Lung (tissue), 12 donors: ENCODE results near the gene ZFHX2. TPM values are rescaled to one million over a fixed set of nuclear protein-coding genes. Genes with fewer than 3 reads are reported as not detected.

Experiments used
- ATAC-seq: fragments of 200-7000 bp; cut with Tn5 transposase; one replicate; pipeline ENCODE4 v1.9.1; 2020; ENCODE audit warnings: moderate number of reproducible peaks; ENCODE audit not compliant: insufficient read depth, low FRiP score
- DNase-seq, 3 donors: peaks; one replicate each; pipeline ENCODE4 v3.0.0-alpha.2; 2013 to 2017
- H3K27ac ChIP-seq, 2 donors: one replicate each; pipeline ENCODE4 v1.5.1; 2013; ENCODE audit warnings: mild to moderate bottlenecking in 2 of 2, moderate library complexity in 2 of 2, control low read depth in 1 of 2, inconsistent platforms in 1 of 2, low read depth in 1 of 2, low read length in 1 of 2
- H3K27me3 ChIP-seq, 3 donors: one replicate each; pipeline ENCODE4 v1.5.1; 2013; ENCODE audit warnings: low read length in 2 of 3; ENCODE audit not compliant: control insufficient read depth in 3 of 3, insufficient read depth in 3 of 3
- H3K36me3 ChIP-seq, 4 donors: one replicate each; pipeline ENCODE4 v1.5.1; 2013; ENCODE audit warnings: low read length in 4 of 4, mild to moderate bottlenecking in 1 of 4, moderate library complexity in 1 of 4; ENCODE audit not compliant: control insufficient read depth in 4 of 4, insufficient read depth in 4 of 4
- H3K4me1 ChIP-seq, 5 donors: one replicate each; pipeline ENCODE4 v1.5.1; 2013; ENCODE audit warnings: low read length in 5 of 5, mild to moderate bottlenecking in 2 of 5, moderate library complexity in 1 of 5; ENCODE audit not compliant: control insufficient read depth in 5 of 5, insufficient read depth in 5 of 5
- H3K4me3 ChIP-seq: one replicate; pipeline ENCODE4 v1.5.1; 2013; ENCODE audit warnings: mild to moderate bottlenecking, control low read depth, moderate library complexity
- H3K9ac ChIP-seq, 2 donors: one replicate each; pipeline ENCODE4 v1.5.1; 2013; ENCODE audit warnings: low read length in 2 of 2, control low read depth in 1 of 2; ENCODE audit not compliant: insufficient read depth in 1 of 2
- H3K9me3 ChIP-seq, 4 donors: one replicate each; pipeline ENCODE4 v1.5.1; 2013; ENCODE audit warnings: low read length in 3 of 4, mild to moderate bottlenecking in 1 of 4, moderate library complexity in 1 of 4; ENCODE audit not compliant: control insufficient read depth in 4 of 4, insufficient read depth in 3 of 4
- WGBS, 2 donors: extraction: QIAGEN DNeasy Blood & Tissue Kit; methylation state at CpG; one replicate each; pipeline ENCODE4 v1.1.7; 2013; 5-methylcytosine and 5-hydroxymethylcytosine counted together
- polyA plus RNA-seq, 2 donors: library from polyadenylated mRNA; stranded (reverse); fragments of 200-250 nt; gene quantifications; one replicate each; pipeline ENCODE4 v1.2.1, GENCODE V29; 2013
- total RNA-seq, 2 donors: library from RNA; depleted of rRNA in 1 of 2; stranded (reverse); fragments of >200 nt in 1 of 2; gene quantifications; one replicate each; pipeline ENCODE4 v1.2.1, GENCODE V29; 2014 to 2021
- TF ChIP-seq, protein P1 (sequence below): IDR thresholded peaks from 2 replicates; pipeline ENCODE4 v1.5.1; 2012; ENCODE audit warnings: mild to moderate bottlenecking; ENCODE audit errors: control extremely low read depth, extremely low read depth
- donor health status: control.
- donor health status: control.
- donor health status: Bipolar disorder and iron deficiency.
- donor health status: healthy.
- donor health status: DM: yes; HTN: yes; CAD: no.

ZFHX2 gene
- total and polyA plus RNA-seq, 4 donors: 0.50 to 4.5 (median 0.75) TPM

DNA sequence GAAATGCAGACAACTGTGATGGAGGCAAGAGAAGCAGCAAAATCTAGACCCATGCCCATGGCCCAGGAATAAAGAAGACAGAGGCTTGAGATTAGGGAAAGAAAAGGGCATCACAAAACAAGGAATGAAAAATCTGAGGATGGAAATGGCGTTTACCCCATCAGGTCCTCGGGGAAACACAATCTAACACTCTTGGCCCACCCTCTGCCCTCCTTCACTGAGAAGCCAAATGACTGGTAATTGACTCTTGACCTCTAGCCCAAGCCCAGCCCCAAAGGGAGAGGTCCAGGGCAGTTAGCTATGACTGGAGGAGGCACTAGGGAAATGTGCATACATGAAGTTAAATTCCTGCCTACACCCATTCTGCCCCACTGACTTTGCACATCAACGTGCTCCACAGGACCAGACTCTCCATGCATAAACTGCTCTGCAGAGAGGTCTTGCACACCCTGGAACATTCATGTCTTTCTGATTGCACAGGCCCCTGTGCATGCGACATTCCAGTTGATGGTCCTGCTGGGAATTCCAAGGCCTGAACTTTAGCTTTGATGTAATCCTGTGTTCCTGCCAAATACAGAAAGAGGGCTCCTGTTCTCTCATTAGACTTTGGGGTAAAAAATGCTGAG is 5.7 kb downstream of the ZFHX2 start:
- TF ChIP-seq, protein P1, sequence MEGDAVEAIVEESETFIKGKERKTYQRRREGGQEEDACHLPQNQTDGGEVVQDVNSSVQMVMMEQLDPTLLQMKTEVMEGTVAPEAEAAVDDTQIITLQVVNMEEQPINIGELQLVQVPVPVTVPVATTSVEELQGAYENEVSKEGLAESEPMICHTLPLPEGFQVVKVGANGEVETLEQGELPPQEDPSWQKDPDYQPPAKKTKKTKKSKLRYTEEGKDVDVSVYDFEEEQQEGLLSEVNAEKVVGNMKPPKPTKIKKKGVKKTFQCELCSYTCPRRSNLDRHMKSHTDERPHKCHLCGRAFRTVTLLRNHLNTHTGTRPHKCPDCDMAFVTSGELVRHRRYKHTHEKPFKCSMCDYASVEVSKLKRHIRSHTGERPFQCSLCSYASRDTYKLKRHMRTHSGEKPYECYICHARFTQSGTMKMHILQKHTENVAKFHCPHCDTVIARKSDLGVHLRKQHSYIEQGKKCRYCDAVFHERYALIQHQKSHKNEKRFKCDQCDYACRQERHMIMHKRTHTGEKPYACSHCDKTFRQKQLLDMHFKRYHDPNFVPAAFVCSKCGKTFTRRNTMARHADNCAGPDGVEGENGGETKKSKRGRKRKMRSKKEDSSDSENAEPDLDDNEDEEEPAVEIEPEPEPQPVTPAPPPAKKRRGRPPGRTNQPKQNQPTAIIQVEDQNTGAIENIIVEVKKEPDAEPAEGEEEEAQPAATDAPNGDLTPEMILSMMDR: no peak
- 81 to 92% methylated on average over 4 of the region's 4 CpGs for WGBS, 2 donors

DNA sequence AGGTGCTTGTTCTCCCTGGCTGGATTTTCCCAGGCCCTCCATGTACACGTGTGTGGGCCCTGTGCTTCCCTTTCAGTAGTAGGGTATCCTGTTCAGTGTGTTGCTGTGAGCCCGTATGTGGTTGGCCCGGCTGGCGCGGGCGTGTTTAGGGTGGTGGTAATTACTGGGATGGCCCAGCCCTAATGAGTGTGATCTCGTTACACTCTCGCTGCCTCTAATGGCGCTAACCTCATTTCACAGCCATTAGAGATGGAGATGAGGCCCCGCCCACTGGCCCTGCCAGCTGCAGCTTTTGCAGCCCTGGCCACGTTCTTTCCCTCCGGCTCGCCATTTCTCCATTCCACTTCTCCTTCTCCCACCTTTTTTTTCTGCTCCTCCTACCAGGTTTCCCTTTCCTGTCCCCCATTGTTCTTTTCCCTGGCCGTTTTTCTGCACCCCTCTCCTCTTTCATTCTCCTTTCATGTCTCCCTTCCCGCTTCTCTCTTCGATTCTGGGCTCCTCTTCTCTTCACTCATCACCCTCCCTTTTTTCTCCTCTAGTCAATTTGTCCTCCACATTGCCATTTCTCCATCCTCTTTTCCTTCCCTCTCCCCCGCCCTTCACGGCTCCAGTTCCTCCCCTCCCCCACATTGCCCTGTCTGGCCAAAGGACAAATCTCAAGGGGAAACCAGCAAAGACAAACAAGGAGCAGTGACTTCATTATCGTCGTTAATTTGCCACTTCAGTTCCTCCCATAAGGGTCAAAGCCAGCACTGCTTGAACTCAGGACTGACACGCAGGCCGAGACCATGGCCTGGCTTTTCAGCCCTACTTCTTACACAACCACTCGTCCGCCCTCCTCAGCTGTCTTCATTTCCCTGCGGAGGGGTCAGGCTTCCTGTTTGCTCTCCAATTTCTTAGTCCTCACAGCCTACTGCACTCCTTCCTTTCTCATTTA is 6.8 kb downstream of the ZFHX2 start:
- no peak overlapping the region for H3K27ac ChIP-seq
- WGBS, 2 donors: 34 to 56% methylated on average over 25 of the region's 25 CpGs

More for the DNA sequence above, 5.7 kb downstream of the ZFHX2 start:
- Histone ChIP-seq H3K36me3 (no peaks in the 10 kb centered on the region), H3K9me3 (no peaks in the 10 kb centered on the region), H3K9ac (no peak overlapping the region), H3K27me3 (peaks cover 0 to 28% (median 27%) of the 10 kb centered on the region in 3 donors), H3K27ac (no peak overlapping the region), H3K4me3 (no peak overlapping the region), H3K4me1 (peaks cover 0 to 7% (median 0%) of the 10 kb centered on the region in 5 donors)
- DNase-seq (no peak), ATAC-seq (no peak)

DNA sequence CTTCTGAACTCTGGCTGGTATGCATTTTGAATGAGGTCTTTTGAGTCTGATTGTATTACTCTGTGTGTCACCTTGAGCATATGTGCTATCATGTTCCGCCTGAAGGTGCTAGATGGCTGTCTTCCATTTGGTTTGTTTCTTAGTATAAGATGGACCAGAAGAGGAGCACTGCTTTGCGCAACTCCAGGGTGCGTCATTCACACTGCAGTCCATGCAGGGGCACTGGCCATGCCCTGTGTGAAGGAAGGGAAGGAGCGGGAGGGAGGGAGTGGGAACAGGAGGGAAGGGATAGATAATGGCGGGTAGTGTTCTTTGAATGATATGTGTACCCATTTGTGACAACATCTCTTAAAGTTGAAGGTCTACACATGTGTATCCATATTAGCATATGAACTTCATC is 8.2 kb downstream of the ZFHX2 start:
- Histone ChIP-seq H3K36me3 (no peaks in the 10 kb centered on the region), H3K27ac (no peak overlapping the region), H3K9me3 (no peaks in the 10 kb centered on the region), H3K9ac (no peak overlapping the region), H3K27me3 (peaks cover 0 to 9% (median 8%) of the 10 kb centered on the region in 3 donors), H3K4me3 (no peak overlapping the region), H3K4me1 (peaks cover 0 to 13% (median 0%) of the 10 kb centered on the region in 5 donors)
- no peak for DNase-seq
- ATAC-seq: no peak
- WGBS, 2 donors: 95 to 99% methylated on average over 5 of the region's 5 CpGs
- TF ChIP-seq, protein P1: no peak

More for the DNA sequence above, 6.8 kb downstream of the ZFHX2 start:
- Histone ChIP-seq H3K4me3 (no peak overlapping the region), H3K9me3 (no peaks in the 10 kb centered on the region), H3K27me3 (peaks cover 0 to 18% (median 18%) of the 10 kb centered on the region in 3 donors), H3K9ac (no peak overlapping the region), H3K4me1 (no peaks in the 10 kb centered on the region), H3K36me3 (no peaks in the 10 kb centered on the region)
- TF ChIP-seq, protein P1: no peak
- no peak for ATAC-seq
- no peak for DNase-seq
